ENCODE measurements around the gene NMUR1. TPM values are rescaled to one million over a fixed set of nuclear protein-coding genes. Genes with fewer than 3 reads are reported as not detected.

The NMUR1 gene
- total RNA-seq, 4 donors from 2014 or later: 0.15 to 0.31 (median 0.21) TPM; not detected in 1

DNA sequence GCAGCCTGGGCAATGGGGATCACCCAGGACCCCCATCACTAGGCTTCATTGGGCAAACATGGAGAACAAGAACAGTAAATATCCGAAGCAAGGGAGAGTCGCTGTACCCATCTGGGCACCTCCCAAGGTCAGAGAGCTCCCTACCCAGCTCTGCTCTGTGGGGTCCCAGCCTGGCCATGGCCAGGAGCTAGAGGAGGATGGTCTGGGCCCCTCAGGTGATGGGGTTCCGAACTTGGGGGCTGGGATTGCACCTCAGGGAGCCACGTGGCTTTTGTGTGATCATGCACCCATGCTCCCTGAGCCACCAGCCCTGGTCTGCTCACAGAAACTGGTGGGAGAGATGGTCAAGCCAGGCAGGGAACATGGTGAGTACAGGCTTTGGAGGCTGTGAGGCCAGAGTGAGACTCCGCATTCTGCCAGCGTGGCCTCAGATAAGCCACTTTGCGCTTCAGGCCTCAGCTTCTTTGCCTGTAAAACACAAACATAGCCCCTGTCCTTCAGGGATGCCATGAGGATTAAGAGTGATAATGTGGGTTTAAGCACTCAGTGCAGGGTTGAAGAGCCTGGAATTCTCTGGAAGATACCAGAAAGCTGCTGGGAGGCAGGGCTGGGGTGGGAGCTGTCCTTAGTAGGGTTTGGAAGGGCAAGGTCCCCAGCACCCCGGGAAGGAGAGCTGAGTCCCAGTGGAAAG is 3.0 kb upstream of the NMUR1 start:
- TF ChIP-seq EP300 (IDR thresholded peaks at IDR 0.05): no peak
- no peak for TF ChIP-seq CTCF (IDR thresholded peaks at IDR 0.05)
- TF ChIP-seq POLR2AphosphoS5 (IDR thresholded peaks at IDR 0.05): no peak
- no peak for TF ChIP-seq POLR2A (IDR thresholded peaks at IDR 0.05)
- Histone ChIP-seq H3K4me1 (peaks cover 10% of the 10 kb centered on the region), H3K36me3 (no peaks in the 10 kb centered on the region), H3K9me3 (no peaks in the 10 kb centered on the region), H3K4me3 (no peak overlapping the region), H3K27me3 (peaks cover 23% of the 10 kb centered on the region), H3K27ac (no peak overlapping the region)
- WGBS: 85% methylated on average over 7 of the region's 8 CpGs
- no peak for DNase-seq (ENCODE audit: low spot score in 2 of 2)

- Histone ChIP-seq H3K4me3 (no peak overlapping the region), H3K27me3 (peaks cover 25% of the 10 kb centered on the region), H3K4me1 (peaks cover 10% of the 10 kb centered on the region), H3K36me3 (no peaks in the 10 kb centered on the region), H3K27ac (no peak overlapping the region), H3K9me3 (no peaks in the 10 kb centered on the region)
- no peak for DNase-seq (ENCODE audit: low spot score in 2 of 2)
- TF ChIP-seq POLR2A (IDR thresholded peaks at IDR 0.05): no peak
- no peak for TF ChIP-seq CTCF (IDR thresholded peaks at IDR 0.05)
- no peak for TF ChIP-seq EP300 (IDR thresholded peaks at IDR 0.05)
- TF ChIP-seq POLR2AphosphoS5 (IDR thresholded peaks at IDR 0.05): no peak
- WGBS: 69% methylated on average over 2 of the region's 4 CpGs
Observed at GRCh38 chr2:231532756-231533035, 2.5 kb upstream of the NMUR1 start.

DNA sequence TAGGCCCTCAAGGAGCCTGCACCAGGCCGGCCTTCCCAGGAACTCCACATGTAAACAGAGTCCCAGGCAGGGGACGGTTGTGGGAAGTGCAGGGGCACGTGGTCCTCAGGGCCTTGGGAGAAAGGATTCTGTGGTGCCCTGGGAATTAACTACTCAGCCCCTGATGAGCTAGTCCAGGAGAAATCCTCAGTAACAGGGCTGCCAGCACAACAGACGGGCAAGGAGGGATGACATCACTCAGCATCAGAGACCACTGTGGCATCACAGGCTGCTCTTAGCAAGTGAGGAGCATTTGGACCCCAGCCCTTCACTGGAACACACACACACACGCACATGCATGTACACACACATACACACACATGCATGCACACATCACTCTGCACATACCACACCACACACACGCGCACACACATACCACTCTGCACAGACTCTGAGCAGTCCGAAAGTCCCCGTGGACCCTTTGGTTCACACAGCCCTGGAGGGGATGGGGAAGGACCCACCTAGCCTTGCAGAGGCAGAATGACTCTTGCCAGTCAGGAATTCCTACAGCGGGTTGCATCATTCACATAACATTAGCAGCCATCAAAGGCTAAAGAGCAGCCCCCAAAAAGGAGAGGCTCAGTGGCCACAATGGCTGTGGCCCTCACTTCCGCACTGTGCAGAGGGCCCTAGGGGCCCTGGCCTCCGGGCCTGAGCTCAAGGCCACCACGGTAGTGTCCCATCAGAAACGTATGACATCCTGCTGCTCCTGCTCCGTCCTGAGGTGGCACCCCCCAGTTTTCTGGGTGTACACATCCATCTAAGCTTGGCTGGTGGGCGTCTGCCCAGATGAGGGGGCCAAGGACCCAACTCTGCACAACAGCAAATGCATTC is 1.9 kb upstream of the NMUR1 start:
- H3K27me3 ChIP-seq: peaks cover 25% of the 10 kb centered on the region
- H3K27ac ChIP-seq: no peak overlapping the region
- no peaks in the 10 kb centered on the region for H3K36me3 ChIP-seq
- WGBS: 88% methylated on average over 12 of the region's 16 CpGs
- DNase-seq (ENCODE audit: low spot score in 2 of 2): no peak
- no peaks in the 10 kb centered on the region for H3K9me3 ChIP-seq
- no peak overlapping the region for H3K4me3 ChIP-seq
- H3K4me1 ChIP-seq: peaks cover 10% of the 10 kb centered on the region
- TF ChIP-seq POLR2AphosphoS5 (IDR thresholded peaks at IDR 0.05): no peak
- no peak for TF ChIP-seq POLR2A (IDR thresholded peaks at IDR 0.05)
- TF ChIP-seq CTCF (IDR thresholded peaks at IDR 0.05): no peak
- no peak for TF ChIP-seq EP300 (IDR thresholded peaks at IDR 0.05)

DNA sequence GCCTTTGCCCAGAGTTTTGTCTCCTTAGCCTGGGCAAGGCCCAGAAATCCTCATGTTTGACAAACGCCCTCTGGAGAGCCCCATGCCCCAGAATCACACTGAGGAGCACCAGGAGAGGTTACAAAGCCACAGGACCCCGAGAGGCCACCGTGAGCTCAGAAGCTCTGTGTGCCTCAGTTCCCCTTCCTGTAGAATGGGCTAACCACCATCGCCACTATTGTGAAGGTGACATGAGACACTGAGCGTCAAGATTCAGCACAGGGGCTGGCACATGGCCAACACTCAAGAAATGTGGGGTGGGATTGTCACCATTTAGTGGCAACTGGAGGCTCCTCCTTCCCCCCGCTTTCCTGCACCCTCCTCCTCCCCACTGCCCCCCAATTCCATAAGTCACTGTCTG is 1.2 kb upstream of the NMUR1 start:
- no peaks in the 10 kb centered on the region for H3K36me3 ChIP-seq
- no peak overlapping the region for H3K4me3 ChIP-seq
- no peaks in the 10 kb centered on the region for H3K9me3 ChIP-seq
- TF ChIP-seq CTCF (IDR thresholded peaks at IDR 0.05) (no peak), POLR2AphosphoS5 (IDR thresholded peaks at IDR 0.05) (no peak), POLR2A (IDR thresholded peaks at IDR 0.05) (no peak), EP300 (IDR thresholded peaks at IDR 0.05) (no peak)
- peaks cover 25% of the 10 kb centered on the region for H3K27me3 ChIP-seq
- peaks cover 10% of the 10 kb centered on the region for H3K4me1 ChIP-seq
- 84% methylated on average over 5 of the region's 6 CpGs for WGBS
- DNase-seq (ENCODE audit: low spot score in 2 of 2): no peak
- H3K27ac ChIP-seq: no peak overlapping the region

- H3K36me3 ChIP-seq: no peaks in the 10 kb centered on the region
- no peak for TF ChIP-seq POLR2AphosphoS5 (IDR thresholded peaks at IDR 0.05)
- no peak for TF ChIP-seq POLR2A (IDR thresholded peaks at IDR 0.05)
- TF ChIP-seq CTCF (IDR thresholded peaks at IDR 0.05): no peak
- no peak for TF ChIP-seq EP300 (IDR thresholded peaks at IDR 0.05)
- peaks cover 25% of the 10 kb centered on the region for H3K27me3 ChIP-seq
- H3K4me1 ChIP-seq: peaks cover 10% of the 10 kb centered on the region
- 79% methylated on average over 2 of the region's 9 CpGs for WGBS
- DNase-seq (ENCODE audit: low spot score in 2 of 2): no peak
- no peak overlapping the region for H3K27ac ChIP-seq
- H3K4me3 ChIP-seq: no peak overlapping the region
- H3K9me3 ChIP-seq: no peaks in the 10 kb centered on the region
Observed at GRCh38 chr2:231528636-231529030, 1.6 kb downstream of the NMUR1 start.
